ENCODE data around the gene THOC5.

The THOC5 gene

DNA sequence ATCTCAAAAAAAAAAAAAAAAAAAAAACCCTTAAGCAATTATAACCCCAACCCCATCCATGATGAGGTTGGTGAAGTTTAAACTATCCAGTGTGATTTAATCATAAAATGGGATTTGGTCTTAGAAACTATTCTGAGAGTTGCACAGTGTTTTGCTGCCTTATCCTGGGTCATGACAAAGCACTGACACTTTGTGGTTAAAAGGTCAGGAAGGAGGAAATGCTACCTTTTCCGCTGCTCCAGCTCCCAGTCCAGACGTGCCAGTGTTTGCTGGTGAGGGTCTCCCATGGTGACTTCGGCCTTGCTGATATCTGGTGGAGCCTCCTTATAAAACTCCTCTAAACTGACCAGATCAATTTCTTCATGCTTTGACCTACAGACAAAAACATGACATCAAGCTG lies 14.5 kb downstream of the THOC5 start:
- TF ChIP-seq BACH2 (CRISPR knock-in tag; IDR thresholded peaks at IDR 0.05; ENCODE audit: borderline replicate concordance) (no peak), CSDC2 (CRISPR knock-in tag; IDR thresholded peaks at IDR 0.05) (no peak), TOX (CRISPR knock-in tag; IDR thresholded peaks at IDR 0.05; ENCODE audit: borderline replicate concordance) (no peak), TCF4 (CRISPR knock-in tag; IDR thresholded peaks at IDR 0.05; ENCODE audit: borderline replicate concordance) (no peak), POU6F1 (CRISPR knock-in tag; IDR thresholded peaks at IDR 0.05; ENCODE audit: borderline replicate concordance, low read depth) (no peak), ISL1 (CRISPR knock-in tag; IDR thresholded peaks at IDR 0.05) (no peak), ZNF565 (CRISPR knock-in tag; conservative IDR thresholded peaks at IDR 0.05; ENCODE audit: low read depth) (no peak), ARNTL (CRISPR knock-in tag; IDR thresholded peaks at IDR 0.05; ENCODE audit: borderline replicate concordance, low read depth) (no peak), ZC3H10 (CRISPR knock-in tag; IDR thresholded peaks at IDR 0.05) (no peak)
- TF ChIP-seq, protein P1, sequence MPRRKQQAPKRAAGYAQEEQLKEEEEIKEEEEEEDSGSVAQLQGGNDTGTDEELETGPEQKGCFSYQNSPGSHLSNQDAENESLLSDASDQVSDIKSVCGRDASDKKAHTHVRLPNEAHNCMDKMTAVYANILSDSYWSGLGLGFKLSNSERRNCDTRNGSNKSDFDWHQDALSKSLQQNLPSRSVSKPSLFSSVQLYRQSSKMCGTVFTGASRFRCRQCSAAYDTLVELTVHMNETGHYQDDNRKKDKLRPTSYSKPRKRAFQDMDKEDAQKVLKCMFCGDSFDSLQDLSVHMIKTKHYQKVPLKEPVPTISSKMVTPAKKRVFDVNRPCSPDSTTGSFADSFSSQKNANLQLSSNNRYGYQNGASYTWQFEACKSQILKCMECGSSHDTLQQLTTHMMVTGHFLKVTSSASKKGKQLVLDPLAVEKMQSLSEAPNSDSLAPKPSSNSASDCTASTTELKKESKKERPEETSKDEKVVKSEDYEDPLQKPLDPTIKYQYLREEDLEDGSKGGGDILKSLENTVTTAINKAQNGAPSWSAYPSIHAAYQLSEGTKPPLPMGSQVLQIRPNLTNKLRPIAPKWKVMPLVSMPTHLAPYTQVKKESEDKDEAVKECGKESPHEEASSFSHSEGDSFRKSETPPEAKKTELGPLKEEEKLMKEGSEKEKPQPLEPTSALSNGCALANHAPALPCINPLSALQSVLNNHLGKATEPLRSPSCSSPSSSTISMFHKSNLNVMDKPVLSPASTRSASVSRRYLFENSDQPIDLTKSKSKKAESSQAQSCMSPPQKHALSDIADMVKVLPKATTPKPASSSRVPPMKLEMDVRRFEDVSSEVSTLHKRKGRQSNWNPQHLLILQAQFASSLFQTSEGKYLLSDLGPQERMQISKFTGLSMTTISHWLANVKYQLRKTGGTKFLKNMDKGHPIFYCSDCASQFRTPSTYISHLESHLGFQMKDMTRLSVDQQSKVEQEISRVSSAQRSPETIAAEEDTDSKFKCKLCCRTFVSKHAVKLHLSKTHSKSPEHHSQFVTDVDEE (CRISPR knock-in tag; IDR thresholded peaks at IDR 0.05): no peak
- TF ChIP-seq, protein P2, sequence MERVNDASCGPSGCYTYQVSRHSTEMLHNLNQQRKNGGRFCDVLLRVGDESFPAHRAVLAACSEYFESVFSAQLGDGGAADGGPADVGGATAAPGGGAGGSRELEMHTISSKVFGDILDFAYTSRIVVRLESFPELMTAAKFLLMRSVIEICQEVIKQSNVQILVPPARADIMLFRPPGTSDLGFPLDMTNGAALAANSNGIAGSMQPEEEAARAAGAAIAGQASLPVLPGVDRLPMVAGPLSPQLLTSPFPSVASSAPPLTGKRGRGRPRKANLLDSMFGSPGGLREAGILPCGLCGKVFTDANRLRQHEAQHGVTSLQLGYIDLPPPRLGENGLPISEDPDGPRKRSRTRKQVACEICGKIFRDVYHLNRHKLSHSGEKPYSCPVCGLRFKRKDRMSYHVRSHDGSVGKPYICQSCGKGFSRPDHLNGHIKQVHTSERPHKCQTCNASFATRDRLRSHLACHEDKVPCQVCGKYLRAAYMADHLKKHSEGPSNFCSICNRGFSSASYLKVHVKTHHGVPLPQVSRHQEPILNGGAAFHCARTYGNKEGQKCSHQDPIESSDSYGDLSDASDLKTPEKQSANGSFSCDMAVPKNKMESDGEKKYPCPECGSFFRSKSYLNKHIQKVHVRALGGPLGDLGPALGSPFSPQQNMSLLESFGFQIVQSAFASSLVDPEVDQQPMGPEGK (CRISPR knock-in tag; IDR thresholded peaks at IDR 0.05; ENCODE audit: borderline replicate concordance): no peak
- ATAC-seq: no peak

DNA sequence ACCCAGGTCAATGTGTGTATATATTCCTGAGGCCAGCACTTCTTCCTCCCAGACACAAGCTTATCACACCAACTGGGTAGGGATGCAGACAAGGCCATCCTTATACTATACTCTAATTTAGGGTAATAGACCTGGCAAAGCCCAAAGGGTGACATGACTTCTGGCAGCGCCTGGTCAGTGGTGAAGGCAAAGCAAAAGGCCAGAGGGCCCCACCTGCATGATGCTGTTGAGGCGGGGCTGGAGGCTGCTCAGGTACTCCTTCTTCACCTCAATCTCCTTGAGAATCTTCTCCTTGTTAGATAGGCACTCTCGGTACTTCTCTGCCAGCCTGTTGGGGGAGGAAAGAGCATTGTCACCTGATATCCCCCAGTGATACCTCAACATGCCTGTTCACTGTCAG lies 17.1 kb downstream of the THOC5 start:
- TF ChIP-seq ESRRG (CRISPR knock-in tag; IDR thresholded peaks at IDR 0.05): no peak
- TF ChIP-seq ZNF70 (CRISPR knock-in tag; IDR thresholded peaks at IDR 0.05): no peak
- no peak for TF ChIP-seq PPARA (CRISPR knock-in tag; IDR thresholded peaks at IDR 0.05; ENCODE audit: borderline replicate concordance)
- ATAC-seq: no peak

- TF ChIP-seq ZFP30 (CRISPR knock-in tag; IDR thresholded peaks at IDR 0.05) (no peak), CSDC2 (CRISPR knock-in tag; IDR thresholded peaks at IDR 0.05) (no peak), ZNF8 (CRISPR knock-in tag; IDR thresholded peaks at IDR 0.05) (no peak), ARNTL (CRISPR knock-in tag; IDR thresholded peaks at IDR 0.05; ENCODE audit: borderline replicate concordance, low read depth) (no peak), CREB5 (CRISPR knock-in tag; IDR thresholded peaks at IDR 0.05; ENCODE audit: low read depth) (no peak), ZNF70 (CRISPR knock-in tag; IDR thresholded peaks at IDR 0.05) (no peak), ISL1 (CRISPR knock-in tag; IDR thresholded peaks at IDR 0.05) (no peak), TCF4 (CRISPR knock-in tag; IDR thresholded peaks at IDR 0.05; ENCODE audit: borderline replicate concordance) (no peak), RARB (CRISPR knock-in tag; IDR thresholded peaks at IDR 0.05) (no peak), TOX (CRISPR knock-in tag; IDR thresholded peaks at IDR 0.05; ENCODE audit: borderline replicate concordance) (no peak), PPARA (CRISPR knock-in tag; IDR thresholded peaks at IDR 0.05; ENCODE audit: borderline replicate concordance) (no peak), SNAI2 (CRISPR knock-in tag; IDR thresholded peaks at IDR 0.05) (no peak), OSR1 (CRISPR knock-in tag; IDR thresholded peaks at IDR 0.05) (no peak), ESRRG (CRISPR knock-in tag; IDR thresholded peaks at IDR 0.05) (no peak), ZNF565 (CRISPR knock-in tag; conservative IDR thresholded peaks at IDR 0.05; ENCODE audit: low read depth) (no peak)
- TF ChIP-seq, protein P2 (CRISPR knock-in tag; IDR thresholded peaks at IDR 0.05; ENCODE audit: borderline replicate concordance): no peak
- TF ChIP-seq, protein P1 (CRISPR knock-in tag; IDR thresholded peaks at IDR 0.05): no peak
- ATAC-seq: no peak
These were observed 22.1 kb downstream of the THOC5 start for GRCh38 chr22:29531419-29531818.
